OCI-LY1 (cell line): ENCODE results near the gene CDC27.

Experiments
- H2AFZ ChIP-seq: fragments of 200-600 bp; sonication (generic), shearing (Covaris generic); 2 replicates; pipeline ENCODE4 v1.6.0; 2014; ENCODE audit warnings: antibody characterized with exemption, mild to moderate bottlenecking, low read length
- H3F3A ChIP-seq: fragments of 200-600 bp; sonication (generic), shearing (Covaris generic); 2 replicates; pipeline ENCODE4 v1.6.0; 2014; ENCODE audit warnings: mild to moderate bottlenecking, antibody characterized with exemption, low read length, moderate library complexity; ENCODE audit not compliant: insufficient read depth
- H3K27ac ChIP-seq: fragments of 200-600 bp; sonication (generic); 2 replicates; pipeline ENCODE4 v1.5.1; 2014; ENCODE audit warnings: low read length, mixed run types, mild to moderate bottlenecking, low read depth; ENCODE audit not compliant: poor library complexity, severe bottlenecking
- H3K27me3 ChIP-seq: fragments of 200-600 bp; sonication (generic); 2 replicates; pipeline ENCODE4 v1.6.0; 2014; ENCODE audit warnings: antibody characterized with exemption, mild to moderate bottlenecking, low read length, moderate library complexity; ENCODE audit not compliant: insufficient read depth
- H3K36me3 ChIP-seq: fragments of 200-600 bp; sonication (generic); 2 replicates; pipeline ENCODE4 v1.6.1; 2014; ENCODE audit warnings: mild to moderate bottlenecking, antibody characterized with exemption, low read length, moderate library complexity, mixed read lengths; ENCODE audit not compliant: insufficient read depth
- H3K4me1 ChIP-seq: fragments of 200-600 bp; sonication (generic); 2 replicates; pipeline ENCODE4 v1.5.1; 2014; ENCODE audit warnings: mild to moderate bottlenecking, low read length, moderate library complexity; ENCODE audit not compliant: insufficient read depth, severe bottlenecking
- H3K4me2 ChIP-seq: fragments of 200-600 bp; sonication (generic), shearing (Covaris generic); 2 replicates; pipeline ENCODE4 v1.6.1; 2014; ENCODE audit warnings: low read length
- H3K4me3 ChIP-seq: fragments of 200-600 bp; sonication (generic); 2 replicates; pipeline ENCODE4 v1.5.1; 2014; ENCODE audit warnings: low read length, low read depth, mild to moderate bottlenecking, mixed read lengths; ENCODE audit not compliant: poor library complexity, severe bottlenecking
- H3K79me2 ChIP-seq: fragments of 200-600 bp; shearing (Covaris generic); 2 replicates; pipeline ENCODE4 v1.6.1; 2016; ENCODE audit warnings: mixed run types, low read length, mixed read lengths; ENCODE audit not compliant: insufficient read depth
- H3K9ac ChIP-seq: fragments of 200-600 bp; sonication (generic), shearing (Covaris generic); 2 replicates; pipeline ENCODE4 v1.6.1; 2014; ENCODE audit warnings: mild to moderate bottlenecking, low read length, mixed read lengths
- H3K9me2 ChIP-seq: fragments of 200-600 bp; sonication (generic), shearing (Covaris generic); 2 replicates; pipeline ENCODE4 v1.6.1; 2014; ENCODE audit warnings: low read depth, mild to moderate bottlenecking, low read length, mixed read lengths
- H3K9me3 ChIP-seq: fragments of 200-600 bp; shearing (Covaris generic); 2 replicates; pipeline ENCODE4 v1.6.1; 2014; ENCODE audit warnings: low read length, mixed read lengths
- H4K20me1 ChIP-seq: fragments of 200-600 bp; sonication (generic), shearing (Covaris generic); 2 replicates; pipeline ENCODE4 v1.6.0; 2016; ENCODE audit warnings: mild to moderate bottlenecking, low read length; ENCODE audit not compliant: insufficient read depth
- EZH2 ChIP-seq: fragments of 200-600 bp; sonication (generic), shearing (Covaris generic); IDR thresholded peaks from 2 replicates; pipeline ENCODE4 v1.8.0; 2017; ENCODE audit warnings: borderline replicate concordance, mixed run types, mild to moderate bottlenecking, antibody characterized with exemption, low read length, moderate library complexity, mixed read lengths
- TF ChIP-seq, protein P1 (sequence below): fragments of 200-600 bp; sonication (generic), shearing (Covaris generic); IDR thresholded peaks from 2 replicates; pipeline ENCODE4 v1.5.1; 2017; ENCODE audit warnings: mild to moderate bottlenecking, antibody characterized with exemption, low read length, moderate library complexity, mixed read lengths

The CDC27 gene

DNA sequence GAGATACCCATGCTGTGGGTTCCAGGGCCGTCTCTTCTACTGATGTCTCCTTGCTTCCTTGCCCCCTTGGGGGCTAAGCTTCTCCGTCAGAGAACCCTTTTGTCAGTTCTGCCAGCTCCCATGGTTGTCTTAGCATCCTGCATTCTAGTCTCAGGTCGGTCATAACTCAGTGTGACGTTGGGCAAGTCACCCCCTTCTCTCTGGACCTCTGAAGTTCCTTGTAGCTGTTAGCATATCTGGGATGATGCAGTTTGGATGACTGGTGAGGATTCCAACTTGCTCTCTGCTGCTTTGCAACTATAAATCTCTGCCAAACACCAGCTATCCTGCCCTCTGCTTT, 11.2 kb upstream of the CDC27 start:
- H2AFZ ChIP-seq, result peak overlapping the region; percentile 84
- no peaks in the 10 kb centered on the region for H3K27me3 ChIP-seq
- H3K36me3 ChIP-seq, result no peaks in the 10 kb centered on the region
- H3F3A ChIP-seq, result peaks cover 7% of the 10 kb centered on the region
- no peaks in the 10 kb centered on the region for H3K79me2 ChIP-seq
- H3K27ac ChIP-seq, result peak overlapping the region; percentile 91
- peak overlapping the region; percentile 60 for H3K4me2 ChIP-seq
- no peak for TF ChIP-seq EZH2
- TF ChIP-seq, protein P1, sequence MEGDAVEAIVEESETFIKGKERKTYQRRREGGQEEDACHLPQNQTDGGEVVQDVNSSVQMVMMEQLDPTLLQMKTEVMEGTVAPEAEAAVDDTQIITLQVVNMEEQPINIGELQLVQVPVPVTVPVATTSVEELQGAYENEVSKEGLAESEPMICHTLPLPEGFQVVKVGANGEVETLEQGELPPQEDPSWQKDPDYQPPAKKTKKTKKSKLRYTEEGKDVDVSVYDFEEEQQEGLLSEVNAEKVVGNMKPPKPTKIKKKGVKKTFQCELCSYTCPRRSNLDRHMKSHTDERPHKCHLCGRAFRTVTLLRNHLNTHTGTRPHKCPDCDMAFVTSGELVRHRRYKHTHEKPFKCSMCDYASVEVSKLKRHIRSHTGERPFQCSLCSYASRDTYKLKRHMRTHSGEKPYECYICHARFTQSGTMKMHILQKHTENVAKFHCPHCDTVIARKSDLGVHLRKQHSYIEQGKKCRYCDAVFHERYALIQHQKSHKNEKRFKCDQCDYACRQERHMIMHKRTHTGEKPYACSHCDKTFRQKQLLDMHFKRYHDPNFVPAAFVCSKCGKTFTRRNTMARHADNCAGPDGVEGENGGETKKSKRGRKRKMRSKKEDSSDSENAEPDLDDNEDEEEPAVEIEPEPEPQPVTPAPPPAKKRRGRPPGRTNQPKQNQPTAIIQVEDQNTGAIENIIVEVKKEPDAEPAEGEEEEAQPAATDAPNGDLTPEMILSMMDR, result no peak
- no peaks in the 10 kb centered on the region for H4K20me1 ChIP-seq
- H3K4me3 ChIP-seq, result peak overlapping the region; percentile 31
- peaks cover 43% of the 10 kb centered on the region for H3K4me1 ChIP-seq
- peaks cover 3% of the 10 kb centered on the region; the same call in 1 of the 2 replicates for H3K9me3 ChIP-seq
- H3K9me2 ChIP-seq, result no peaks in the 10 kb centered on the region
- H3K9ac ChIP-seq, result peak overlapping the region; percentile 55

DNA sequence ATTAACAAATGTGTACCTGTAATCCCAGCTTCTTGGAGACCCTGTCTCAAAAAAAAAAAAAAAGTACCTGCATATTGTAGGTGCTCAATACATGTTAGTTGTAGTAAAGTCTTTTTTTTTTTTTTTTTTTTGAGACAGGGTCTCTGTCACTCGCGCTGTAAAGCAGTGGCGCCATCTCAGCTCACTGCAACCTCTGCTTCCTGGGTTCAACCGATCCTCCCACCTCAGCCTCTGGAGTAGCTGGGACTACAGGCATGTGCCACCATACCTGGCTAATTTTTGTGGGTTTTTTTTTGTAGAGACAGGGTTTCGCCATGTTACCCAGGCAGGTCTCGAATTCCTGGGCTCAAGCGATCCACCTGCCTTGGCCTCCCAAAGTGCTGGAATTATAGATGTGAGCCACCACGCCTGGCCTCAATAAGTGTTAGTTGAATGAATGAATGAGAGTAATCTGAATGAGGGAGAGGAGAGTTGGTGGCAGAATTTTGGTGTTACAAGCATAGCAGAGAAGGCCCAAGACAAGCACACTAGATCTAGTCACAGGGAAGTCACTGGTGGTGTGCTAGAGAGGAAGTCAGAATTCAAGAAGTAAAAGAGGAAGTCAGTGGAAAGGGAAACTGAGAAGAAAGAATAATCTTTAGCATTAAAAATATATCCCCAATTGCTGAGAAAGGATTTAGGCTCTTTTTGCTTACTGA, 10.7 kb upstream of the CDC27 start:
- Histone ChIP-seq H3F3A (peaks cover 4% of the 10 kb centered on the region; the same call in 1 of the 2 replicates), H3K36me3 (no peaks in the 10 kb centered on the region), H2AFZ (peak overlapping the region; percentile 84), H3K79me2 (no peaks in the 10 kb centered on the region), H3K27ac (peak overlapping the region; percentile 91), H3K27me3 (no peaks in the 10 kb centered on the region), H3K4me2 (peak overlapping the region; percentile 60), H3K9ac (peak overlapping the region; percentile 55), H3K9me2 (no peaks in the 10 kb centered on the region), H3K4me1 (peaks cover 38% of the 10 kb centered on the region), H3K4me3 (peak overlapping the region; percentile 31), H4K20me1 (no peaks in the 10 kb centered on the region), H3K9me3 (peaks cover 3% of the 10 kb centered on the region; the same call in 1 of the 2 replicates)
- TF ChIP-seq, protein P1, result no peak
- TF ChIP-seq EZH2, result no peak

DNA sequence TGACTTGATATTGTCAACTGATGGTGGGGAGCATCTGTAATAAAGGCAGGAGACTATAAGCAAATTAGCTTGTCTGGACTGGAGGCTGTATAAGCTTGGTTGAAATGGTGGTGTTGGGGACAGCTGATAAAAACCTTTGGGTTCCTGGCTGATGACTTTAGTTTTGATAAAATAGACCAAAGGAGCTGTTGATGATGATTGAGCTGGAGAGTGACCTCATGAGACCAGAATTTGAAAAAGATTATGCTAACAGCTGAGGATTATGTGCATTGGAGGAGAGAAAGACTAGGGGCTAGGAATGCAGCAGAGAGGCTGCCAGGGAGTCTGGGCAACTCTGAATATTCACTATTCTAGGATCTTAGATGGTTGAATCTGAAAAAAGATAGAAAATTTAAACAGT, 8.7 kb upstream of the CDC27 start:
- H3K4me1 ChIP-seq, result peaks cover 26% of the 10 kb centered on the region
- peak overlapping the region; percentile 0 for H3K27ac ChIP-seq
- no peak overlapping the region for H3K9ac ChIP-seq
- H4K20me1 ChIP-seq, result no peaks in the 10 kb centered on the region
- no peaks in the 10 kb centered on the region for H3K36me3 ChIP-seq
- 0 out of 2 replicates have a peak, but pooled peaks cover 1% of the 10 kb centered on the region for H3F3A ChIP-seq
- H2AFZ ChIP-seq, result no peak overlapping the region
- no peak overlapping the region for H3K4me3 ChIP-seq
- peaks cover 7% of the 10 kb centered on the region for H3K9me3 ChIP-seq
- H3K4me2 ChIP-seq, result no peak overlapping the region
- TF ChIP-seq, protein P1, result no peak
- no peak for TF ChIP-seq EZH2
- no peaks in the 10 kb centered on the region for H3K27me3 ChIP-seq
- H3K9me2 ChIP-seq, result no peaks in the 10 kb centered on the region
- no peaks in the 10 kb centered on the region for H3K79me2 ChIP-seq
